ENCODE measurements around the gene EPS8L2.

Gene EPS8L2

GRCh38 chr11:763073-763463 is 57.0 kb downstream of the EPS8L2 start:
- DNase-seq: no peak

GRCh38 chr11:763549-764321 is 57.7 kb downstream of the EPS8L2 start:
- DNase-seq: no peak

- no peak for DNase-seq
Observed at GRCh38 chr11:764322-765024, 58.4 kb downstream of the EPS8L2 start.

GRCh38 chr11:765025-765801 is 59.2 kb downstream of the EPS8L2 start:
- DNase-seq: peak; percentile 55

- no peak for DNase-seq
Observed at GRCh38 chr11:765802-766091, 59.7 kb downstream of the EPS8L2 start.

- DNase-seq: no peak
Observed at GRCh38 chr11:766106-766935, 60.3 kb downstream of the EPS8L2 start.

GRCh38 chr11:766936-767210 is 60.8 kb downstream of the EPS8L2 start:
- no peak for DNase-seq

- no peak for DNase-seq
Observed at GRCh38 chr11:767238-767637, 61.2 kb downstream of the EPS8L2 start.

- DNase-seq: no peak
Observed at GRCh38 chr11:769887-770641, 64.0 kb downstream of the EPS8L2 start.

- no peak for DNase-seq
Observed at GRCh38 chr11:770642-771616, 64.9 kb downstream of the EPS8L2 start.

- DNase-seq: no peak
Observed at GRCh38 chr11:771617-772204, 65.7 kb downstream of the EPS8L2 start.

- DNase-seq: no peak
Observed at GRCh38 chr11:772429-773390, 66.7 kb downstream of the EPS8L2 start.

GRCh38 chr11:773425-773824 is 67.4 kb downstream of the EPS8L2 start:
- no peak for DNase-seq

GRCh38 chr11:773830-774229 is 67.8 kb downstream of the EPS8L2 start:
- DNase-seq: no peak

GRCh38 chr11:774873-775592 is 69.0 kb downstream of the EPS8L2 start:
- no peak for DNase-seq

GRCh38 chr11:776263-776560 is 70.2 kb downstream of the EPS8L2 start:
- no peak for DNase-seq

GRCh38 chr11:776561-777287 is 70.7 kb downstream of the EPS8L2 start:
- no peak for DNase-seq
